Activated CD4-positive, alpha-beta T cell treated with anti-CD3 and anti-CD28 coated beads, Interleukin-2, amount 10 ng/mL, durations not matched to agents 7 days and 5 days (primary cell): ENCODE data around the gene SPSB2. TPM values are rescaled to one million over a fixed set of nuclear protein-coding genes. Genes with fewer than 3 reads are reported as not detected.
A peak's percentile ranks its signal among the peaks of the same experiment; 100 is the strongest.
"Not testable (repeated sequence)": the region's sequence is repeated elsewhere in the genome, so short reads cannot be mapped to it uniquely, and the experiment has no call there.

Experiments
- CTCF ChIA-PET: fragments of 350-600 bp; sonication (Branson Sonifier 250); formaldehyde crosslinking; loops from one replicate; lab custom pipeline; 2021; ENCODE audit warnings: antibody characterized with exemption; lab: Charles Lee
- POLR2A ChIA-PET: fragments of 350-600 bp; sonication (Branson Sonifier 250); formaldehyde crosslinking; loops from one replicate; lab custom pipeline; 2021; ENCODE audit warnings: antibody characterized with exemption; lab: Charles Lee
- DNase-seq: peaks from one replicate; pipeline ENCODE4 v3.0.0-alpha.2; 2020
- H3K27ac Mint-ChIP-seq: one replicate; pipeline ENCODE4 v1.8.0; 2021; ENCODE audit warnings: mild to moderate bottlenecking, moderate library complexity, mixed read lengths
- H3K27me3 Mint-ChIP-seq: one replicate; pipeline ENCODE4 v1.8.0; 2021; ENCODE audit warnings: mixed read lengths
- H3K36me3 Mint-ChIP-seq: one replicate; pipeline ENCODE4 v1.8.0; 2021; ENCODE audit warnings: low read depth, mixed read lengths
- H3K4me1 Mint-ChIP-seq: one replicate; pipeline ENCODE4 v1.8.0; 2021; ENCODE audit warnings: mixed read lengths
- H3K4me3 Mint-ChIP-seq: one replicate; pipeline ENCODE4 v1.8.0; 2021; ENCODE audit warnings: mild to moderate bottlenecking, moderate library complexity, mixed read lengths
- H3K9me3 Mint-ChIP-seq: one replicate; pipeline ENCODE4 v1.8.0; 2021; ENCODE audit warnings: mixed read lengths
- total RNA-seq, 2 experiments: library from RNA; stranded (reverse); gene quantifications; one replicate each; pipeline ENCODE4 v1.2.3, GENCODE V29; 2021

SPSB2 gene
- total RNA-seq, 2 experiments from 2014 or later: 15.4 to 17.3 TPM

DNA sequence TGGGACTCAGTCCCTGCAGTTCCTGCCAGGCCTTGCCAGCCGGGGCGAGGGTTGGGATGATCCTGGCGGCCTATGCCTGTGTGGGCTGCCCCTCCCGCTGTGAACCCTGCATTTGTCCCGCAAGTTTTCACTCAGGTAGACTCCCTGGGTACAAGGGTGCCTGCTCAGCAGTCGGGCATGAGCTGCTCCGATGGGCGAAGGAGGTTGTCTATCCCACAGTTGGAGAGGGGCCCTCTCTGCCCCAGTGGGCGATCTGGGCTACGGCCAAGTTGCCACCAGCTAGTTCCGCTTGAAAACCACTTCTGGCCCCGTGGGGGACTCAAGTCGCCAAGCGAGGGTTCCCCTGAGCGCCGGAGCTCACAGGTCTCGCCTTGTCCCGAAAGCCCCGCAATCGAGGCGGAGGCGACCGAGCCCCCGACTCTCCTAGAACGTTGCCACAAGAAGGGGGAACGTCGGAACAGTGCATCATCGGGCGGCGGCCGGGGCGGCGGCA is 6.1 kb downstream of the SPSB2 start:
- ChIA-PET POLR2A (interaction anchor here (1.0 to 2.3 kb wide), 3 partner anchors 13 to 77 kb away, joined by 3 to 14 read pairs (median 3); partner anchors contain the start of genes C12orf57, CDCA3, RNU7-1 and USP5), CTCF (interaction anchor here (0.6 to 7.8 kb wide), 9 partner anchors 14 to 975 kb away, joined by 3 to 67 read pairs (median 4); partner anchors contain the start of genes CDCA3 and USP5)
- Mint-ChIP-seq H3K36me3 (peaks cover 69% of the 10 kb centered on the region), H3K4me3 (peak overlapping the region; percentile 92), H3K27ac (peak overlapping the region; percentile 95), H3K4me1 (peaks cover 49% of the 10 kb centered on the region), H3K27me3 (no peaks in the 10 kb centered on the region), H3K9me3 (no peaks in the 10 kb centered on the region)
- DNase-seq: no peak

DNA sequence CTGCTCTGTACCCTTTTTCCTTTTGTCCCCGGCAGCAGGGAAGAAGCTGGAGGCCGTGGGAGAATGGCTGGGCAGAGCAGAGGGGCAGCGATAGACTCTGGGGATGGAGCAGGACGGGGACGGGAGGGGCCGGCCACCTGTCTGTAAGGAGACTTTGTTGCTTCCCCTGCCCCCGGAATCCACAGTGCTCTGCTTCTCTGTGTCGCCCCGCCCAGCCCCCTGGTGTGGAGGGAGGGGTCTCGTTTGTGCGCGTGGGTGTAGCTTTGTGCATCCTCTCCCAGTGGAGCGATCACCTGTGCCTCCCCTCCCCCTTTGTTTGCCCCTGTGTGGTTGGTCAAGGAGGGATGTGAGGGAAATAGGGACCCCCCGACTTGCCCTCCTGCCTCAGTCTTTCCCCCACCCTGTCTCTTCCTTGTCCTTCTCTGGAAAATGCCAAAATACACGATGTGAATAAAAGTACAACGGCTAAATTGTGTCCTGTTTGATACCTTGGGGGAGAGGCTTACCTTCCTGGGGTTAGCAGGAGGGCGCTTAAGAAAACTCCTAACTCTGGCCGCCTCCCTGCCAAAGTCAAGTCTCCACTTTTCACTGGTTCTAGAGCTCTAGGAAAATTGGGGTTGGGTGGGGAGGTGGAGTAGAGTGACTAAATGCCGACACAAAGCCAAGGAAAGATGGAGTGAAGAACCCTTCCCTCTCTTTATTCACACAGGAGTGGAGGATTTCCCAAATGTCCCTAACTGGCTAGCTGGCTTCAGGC is 6.8 kb downstream of the SPSB2 start:
- Mint-ChIP-seq H3K27ac (no peak overlapping the region), H3K4me3 (peak overlapping the region; percentile 92), H3K9me3 (no peaks in the 10 kb centered on the region), H3K27me3 (no peaks in the 10 kb centered on the region), H3K4me1 (peaks cover 43% of the 10 kb centered on the region), H3K36me3 (peaks cover 69% of the 10 kb centered on the region)
- DNase-seq: no peak
- ChIA-PET CTCF (interaction anchor here (0.6 to 7.8 kb wide), 7 partner anchors 13 to 243 kb away, joined by 3 to 67 read pairs (median 4); partner anchors contain the start of genes CDCA3 and USP5), POLR2A (interaction anchor here (1.0 to 2.3 kb wide), 2 partner anchors 14 to 77 kb away, joined by 3 to 14 read pairs; partner anchors contain the start of genes C12orf57, CDCA3, RNU7-1 and USP5)

DNA sequence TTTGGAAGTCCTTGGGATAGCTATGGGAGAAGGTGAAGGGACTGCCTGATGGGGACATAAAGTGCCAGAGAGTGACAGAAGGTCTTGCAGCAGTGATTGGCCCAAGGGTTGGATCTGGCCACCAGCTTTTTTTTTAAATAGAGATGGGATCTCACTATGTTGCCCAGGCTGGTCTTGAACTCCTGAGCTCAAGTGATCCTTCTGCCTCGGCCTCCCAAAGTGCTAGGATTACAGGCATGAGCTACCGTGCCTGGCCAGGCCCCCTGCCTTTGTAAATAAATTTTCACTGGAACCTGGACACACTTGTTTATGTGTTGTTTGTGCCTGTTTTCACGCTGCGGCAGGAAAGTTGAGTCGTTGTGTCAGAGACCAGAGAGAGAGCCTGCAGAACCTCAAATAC is 7.8 kb downstream of the SPSB2 start:
- H3K27me3 Mint-ChIP-seq, H3K9me3 Mint-ChIP-seq, POLR2A ChIA-PET, H3K4me3 Mint-ChIP-seq, DNase-seq, H3K27ac Mint-ChIP-seq: not testable (repeated sequence)
- CTCF ChIA-PET: interaction anchor here (0.9 to 7.8 kb wide), 6 partner anchors 8 to 243 kb away, joined by 3 to 67 read pairs (median 9); partner anchors contain the start of genes CDCA3, SPSB2 and USP5
- H3K36me3 Mint-ChIP-seq: peaks cover 68% of the 10 kb centered on the region
- H3K4me1 Mint-ChIP-seq: peaks cover 32% of the 10 kb centered on the region

DNA sequence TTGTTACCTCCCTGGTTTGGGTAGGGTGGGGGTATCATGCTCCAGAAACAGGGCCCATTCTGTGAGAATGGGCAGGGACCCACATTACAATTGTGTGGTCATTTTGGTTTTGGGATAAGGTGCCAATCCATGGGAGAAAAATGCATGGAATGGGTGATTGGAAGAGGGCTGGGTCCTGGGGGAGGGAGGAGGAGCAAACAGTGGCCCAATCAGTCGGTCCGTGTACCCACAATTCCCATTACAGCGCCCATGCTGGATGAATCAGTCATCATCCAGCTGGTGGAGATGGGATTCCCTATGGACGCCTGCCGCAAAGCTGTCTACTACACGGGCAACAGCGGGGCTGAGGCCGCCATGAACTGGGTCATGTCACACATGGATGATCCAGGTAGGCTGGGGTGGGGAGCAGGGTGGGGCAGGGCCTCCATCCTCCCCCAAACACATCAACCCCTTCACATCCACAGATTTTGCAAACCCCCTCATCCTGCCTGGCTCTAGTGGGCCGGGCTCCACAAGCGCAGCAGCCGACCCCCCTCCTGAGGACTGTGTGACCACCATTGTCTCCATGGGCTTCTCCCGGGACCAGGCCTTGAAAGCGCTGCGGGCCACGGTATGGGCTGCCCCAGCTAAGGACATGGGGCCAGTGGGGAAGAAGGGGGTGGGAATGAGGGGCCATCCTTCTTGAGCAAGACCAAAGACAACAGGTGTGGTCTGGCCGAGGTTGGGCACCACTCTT is 9.3 kb downstream of the SPSB2 start:
- Mint-ChIP-seq H3K4me1 (peaks cover 17% of the 10 kb centered on the region), H3K27ac (no peak overlapping the region), H3K27me3 (no peaks in the 10 kb centered on the region), H3K4me3 (no peak overlapping the region), H3K9me3 (no peaks in the 10 kb centered on the region), H3K36me3 (peaks cover 56% of the 10 kb centered on the region)
- DNase-seq: no peak
- CTCF ChIA-PET: interaction anchor here (1.0 to 7.8 kb wide), 5 partner anchors 10 to 246 kb away, joined by 3 to 67 read pairs (median 13); partner anchors contain the start of genes C1RL, CDCA3, SPSB2 and USP5
- POLR2A ChIA-PET: no interaction called here

DNA sequence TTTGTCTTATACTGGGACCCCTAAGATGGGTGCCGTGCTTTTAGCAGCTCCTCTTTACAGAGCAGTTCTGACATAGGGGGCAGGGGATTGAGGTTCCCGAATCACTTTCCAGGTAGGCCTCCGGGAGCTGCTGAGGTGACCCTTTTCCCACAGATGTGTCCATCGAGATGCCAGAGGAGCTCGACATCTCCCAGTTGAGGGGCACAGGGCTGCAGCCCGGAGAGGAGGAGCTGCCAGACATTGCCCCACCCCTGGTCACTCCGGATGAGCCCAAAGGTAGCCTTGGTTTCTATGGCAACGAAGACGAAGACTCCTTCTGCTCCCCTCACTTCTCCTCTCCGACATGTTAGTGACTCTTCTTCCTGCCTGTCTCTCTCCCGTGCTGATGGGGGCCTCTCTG is 10.1 kb downstream of the SPSB2 start:
- CTCF ChIA-PET: interaction anchor here (3.3 to 7.8 kb wide), 2 partner anchors 10 kb away, joined by 16 to 67 read pairs; partner anchors contain the start of genes CDCA3, SPSB2 and USP5
- no peak for DNase-seq
- Mint-ChIP-seq H3K36me3 (peaks cover 51% of the 10 kb centered on the region), H3K4me1 (peaks cover 10% of the 10 kb centered on the region), H3K27me3 (no peaks in the 10 kb centered on the region), H3K27ac (no peak overlapping the region), H3K9me3 (no peaks in the 10 kb centered on the region), H3K4me3 (no peak overlapping the region)
- POLR2A ChIA-PET: no interaction called here

DNA sequence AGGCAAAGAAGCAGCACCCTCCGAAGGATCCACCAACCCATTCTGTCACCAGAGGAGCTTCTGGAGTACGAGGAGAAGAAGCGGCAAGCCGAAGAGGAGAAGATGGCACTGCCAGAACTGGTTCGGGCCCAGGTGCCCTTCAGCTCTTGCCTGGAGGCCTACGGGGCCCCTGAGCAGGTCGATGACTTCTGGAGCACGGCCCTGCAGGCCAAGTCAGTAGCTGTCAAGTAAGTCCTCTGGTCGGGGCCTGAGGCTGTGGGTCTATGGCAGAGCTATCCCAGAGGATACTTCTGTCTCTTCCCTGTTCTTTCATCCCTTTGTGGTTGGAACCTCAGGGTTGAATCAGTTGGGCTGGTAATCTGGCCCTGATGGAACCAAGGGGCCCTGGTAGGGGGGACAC is 11.7 kb downstream of the SPSB2 start:
- H3K4me3 Mint-ChIP-seq: no peak overlapping the region
- DNase-seq: no peak
- peaks cover 1% of the 10 kb centered on the region for H3K4me1 Mint-ChIP-seq
- peaks cover 60% of the 10 kb centered on the region for H3K36me3 Mint-ChIP-seq
- no peak overlapping the region for H3K27ac Mint-ChIP-seq
- POLR2A ChIA-PET: interaction anchor here (1.1 kb wide), 1 partner anchor 9 kb away, joined by 3 read pairs; no protein-coding TSS in a partner anchor
- no peaks in the 10 kb centered on the region for H3K27me3 Mint-ChIP-seq
- CTCF ChIA-PET: interaction anchor here (0.6 to 1.4 kb wide), 4 partner anchors 9 to 29 kb away, joined by 3 to 8 read pairs (median 4); partner anchors contain the start of gene SPSB2
- H3K9me3 Mint-ChIP-seq: no peaks in the 10 kb centered on the region

DNA sequence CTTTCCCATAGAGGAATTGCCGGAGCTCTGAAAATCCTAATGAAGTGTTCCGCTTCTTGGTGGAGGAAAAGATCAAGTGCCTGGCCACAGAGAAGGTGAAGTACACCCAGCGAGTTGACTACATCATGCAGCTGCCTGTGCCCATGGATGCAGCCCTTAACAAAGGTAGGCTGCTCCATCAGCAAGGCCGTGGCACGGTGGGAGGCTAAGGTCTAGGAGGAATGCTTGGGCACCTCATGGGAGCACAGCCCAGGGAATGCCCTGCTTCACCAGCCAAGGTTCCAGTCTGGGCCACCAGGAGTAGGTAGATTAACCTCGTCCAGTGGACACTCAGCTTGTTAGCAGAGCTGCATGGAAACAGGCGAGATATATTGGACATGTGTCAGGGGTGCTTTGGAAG is 12.2 kb downstream of the SPSB2 start:
- Mint-ChIP-seq H3K36me3 (peaks cover 60% of the 10 kb centered on the region), H3K4me1 (no peaks in the 10 kb centered on the region), H3K9me3 (no peaks in the 10 kb centered on the region), H3K4me3 (no peak overlapping the region), H3K27ac (no peak overlapping the region), H3K27me3 (no peaks in the 10 kb centered on the region)
- ChIA-PET CTCF (interaction anchor here (1.2 to 1.4 kb wide), 2 partner anchors 9 to 30 kb away, joined by 3 to 8 read pairs; no protein-coding TSS in a partner anchor), POLR2A (interaction anchor here (1.1 kb wide), 1 partner anchor 8 kb away, joined by 3 read pairs; no protein-coding TSS in a partner anchor)
- no peak for DNase-seq

DNA sequence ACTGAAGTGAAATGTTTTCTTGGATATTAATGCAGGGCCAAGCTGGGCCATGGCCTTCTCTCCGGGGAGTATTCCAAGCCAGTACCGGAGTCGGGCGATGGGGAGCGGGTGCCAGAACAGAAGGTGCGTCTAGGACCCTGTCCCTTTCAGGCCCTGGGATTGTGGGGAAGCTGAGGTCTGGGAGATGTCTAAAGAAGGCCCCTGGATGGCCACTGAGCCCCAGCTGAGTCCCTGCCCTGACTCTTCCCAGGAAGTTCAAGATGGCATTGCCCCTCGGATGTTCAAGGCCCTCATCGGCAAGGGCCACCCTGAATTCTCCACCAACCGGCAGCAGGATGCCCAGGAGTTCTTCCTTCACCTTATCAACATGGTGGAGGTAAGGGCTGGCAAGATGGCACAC is 13.0 kb downstream of the SPSB2 start:
- no peaks in the 10 kb centered on the region for H3K27me3 Mint-ChIP-seq
- H3K4me3 Mint-ChIP-seq: no peak overlapping the region
- no peaks in the 10 kb centered on the region for H3K4me1 Mint-ChIP-seq
- peak overlapping the region; percentile 66 for H3K27ac Mint-ChIP-seq
- DNase-seq: no peak
- H3K9me3 Mint-ChIP-seq: no peaks in the 10 kb centered on the region
- ChIA-PET POLR2A (no interaction called here), CTCF (interaction anchor here (0.9 to 2.8 kb wide), 4 partner anchors 9 to 106 kb away, joined by 3 to 13 read pairs (median 6); partner anchors contain the start of gene SPSB2)
- peaks cover 55% of the 10 kb centered on the region for H3K36me3 Mint-ChIP-seq

DNA sequence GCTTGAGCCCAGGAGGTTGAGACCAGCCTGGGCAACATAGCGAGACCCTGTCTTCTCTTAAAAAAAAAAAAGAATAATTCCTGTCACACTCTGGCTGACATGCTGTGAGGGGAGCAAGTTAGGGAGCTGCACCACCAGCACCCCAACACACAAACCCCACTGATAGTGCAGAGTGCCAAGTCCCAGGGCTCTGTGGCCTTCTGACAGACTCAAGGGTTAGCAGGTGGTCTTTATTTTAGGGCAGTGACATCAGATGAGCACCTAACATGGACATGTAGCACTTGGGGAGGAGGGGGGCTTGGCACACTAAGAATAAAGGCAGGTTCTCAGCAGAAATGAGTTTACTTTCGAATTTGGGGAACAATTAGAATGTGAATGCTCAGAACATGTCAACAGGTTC is 14.3 kb downstream of the SPSB2 start:
- POLR2A ChIA-PET: no interaction called here
- Mint-ChIP-seq H3K9me3 (no peaks in the 10 kb centered on the region), H3K27ac (no peak overlapping the region), H3K36me3 (peaks cover 54% of the 10 kb centered on the region), H3K4me1 (peaks cover 9% of the 10 kb centered on the region), H3K27me3 (no peaks in the 10 kb centered on the region), H3K4me3 (no peak overlapping the region)
- no peak for DNase-seq
- CTCF ChIA-PET: interaction anchor here (0.6 to 2.8 kb wide), 4 partner anchors 10 to 223 kb away, joined by 3 to 13 read pairs (median 8); partner anchors contain the start of gene SPSB2

DNA sequence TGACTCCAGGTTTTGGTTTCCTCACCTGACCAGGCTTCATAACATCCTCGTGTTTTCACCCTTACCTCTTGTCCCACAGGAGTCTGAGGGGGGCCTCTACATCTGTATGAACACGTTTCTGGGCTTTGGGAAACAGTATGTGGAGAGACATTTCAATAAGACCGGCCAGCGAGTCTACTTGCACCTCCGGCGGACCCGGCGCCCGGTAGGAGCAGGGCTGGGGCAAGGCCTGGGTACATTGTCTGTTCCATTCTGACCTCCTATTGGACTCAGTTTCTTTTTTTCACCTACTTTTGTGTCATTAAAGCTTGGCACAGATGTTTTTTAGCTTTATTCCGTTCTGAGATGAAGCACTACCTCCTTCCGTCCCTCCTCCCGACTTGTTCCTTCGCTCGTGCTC is 17.8 kb downstream of the SPSB2 start:
- Mint-ChIP-seq H3K27ac (no peak overlapping the region), H3K9me3 (no peaks in the 10 kb centered on the region), H3K36me3 (peaks cover 32% of the 10 kb centered on the region), H3K4me1 (peaks cover 24% of the 10 kb centered on the region), H3K27me3 (no peaks in the 10 kb centered on the region), H3K4me3 (no peak overlapping the region)
- DNase-seq: no peak
- POLR2A ChIA-PET: no interaction called here
- CTCF ChIA-PET: interaction anchor here (0.9 to 6.2 kb wide), 5 partner anchors 11 to 235 kb away, joined by 3 to 67 read pairs (median 3); partner anchors contain the start of genes SPSB2 and TPI1

DNA sequence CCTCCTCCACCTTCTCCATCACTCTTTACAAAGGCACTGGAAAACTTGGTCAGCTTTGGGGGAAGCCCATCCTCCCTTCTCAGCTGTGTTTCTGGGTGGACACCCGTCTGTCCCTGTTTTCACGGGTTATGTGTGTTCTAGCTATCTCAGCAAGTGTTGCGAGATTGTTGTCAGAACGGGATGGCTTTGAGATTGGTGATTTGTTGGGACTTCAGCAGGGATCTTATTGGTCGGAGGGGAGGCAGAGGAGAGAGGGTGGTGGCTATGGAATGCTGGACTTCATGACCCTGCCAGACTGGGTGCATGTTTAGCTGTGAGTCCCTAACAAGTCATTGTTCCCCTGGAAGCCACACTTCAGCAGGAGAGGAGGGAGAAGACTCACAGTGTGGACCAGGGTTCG is 19.1 kb downstream of the SPSB2 start:
- H3K27me3 Mint-ChIP-seq: no peaks in the 10 kb centered on the region
- ChIA-PET POLR2A (interaction anchor here (1.0 to 2.1 kb wide), 2 partner anchors 13 to 37 kb away, joined by 3 to 7 read pairs; partner anchors contain the start of gene TPI1), CTCF (interaction anchor here (1.8 to 6.2 kb wide), 3 partner anchors 12 to 101 kb away, joined by 6 to 67 read pairs (median 55); partner anchors contain the start of genes MLF2, SPSB2 and TPI1)
- no peaks in the 10 kb centered on the region for H3K9me3 Mint-ChIP-seq
- H3K4me1 Mint-ChIP-seq: peaks cover 36% of the 10 kb centered on the region
- peak overlapping the region; percentile 100 for H3K27ac Mint-ChIP-seq
- H3K4me3 Mint-ChIP-seq: no peak overlapping the region
- peaks cover 38% of the 10 kb centered on the region for H3K36me3 Mint-ChIP-seq
- no peak for DNase-seq
